Measurements from ENCODE around the gene SNCG.

SNCG gene

GRCh38 chr10:86961481-86962091, 3.2 kb downstream of the SNCG start:
- H3K9me3 Mint-ChIP-seq = no peaks in the 10 kb centered on the region
- no peak overlapping the region for H3K4me3 Mint-ChIP-seq
- peaks cover 13% of the 10 kb centered on the region for H3K4me1 Mint-ChIP-seq
- DNase-seq (ENCODE audit: low spot score in 2 of 2) = no peak
- no peak for ATAC-seq (ENCODE audit: low read depth)
- peaks cover 8% of the 10 kb centered on the region for H3K27me3 Mint-ChIP-seq
- H3K36me3 Mint-ChIP-seq = no peaks in the 10 kb centered on the region
- H3K27ac Mint-ChIP-seq = no peak overlapping the region

- H3K36me3 Mint-ChIP-seq = no peaks in the 10 kb centered on the region
- DNase-seq (ENCODE audit: low spot score in 2 of 2) (no peak), ATAC-seq (ENCODE audit: low read depth) (no peak)
- peaks cover 14% of the 10 kb centered on the region for H3K4me1 Mint-ChIP-seq
- H3K27ac Mint-ChIP-seq = no peak overlapping the region
- H3K4me3 Mint-ChIP-seq = no peak overlapping the region
- H3K9me3 Mint-ChIP-seq = no peaks in the 10 kb centered on the region
- H3K27me3 Mint-ChIP-seq = peaks cover 8% of the 10 kb centered on the region
Measured at GRCh38 chr10:86962136-86962980, 4.0 kb downstream of the SNCG start.

GRCh38 chr10:86962981-86963310, 4.5 kb downstream of the SNCG start:
- no peaks in the 10 kb centered on the region for H3K36me3 Mint-ChIP-seq
- DNase-seq (ENCODE audit: low spot score in 2 of 2) = no peak
- H3K4me3 Mint-ChIP-seq = no peak overlapping the region
- ATAC-seq (ENCODE audit: low read depth) = no peak
- peaks cover 8% of the 10 kb centered on the region for H3K27me3 Mint-ChIP-seq
- no peaks in the 10 kb centered on the region for H3K9me3 Mint-ChIP-seq
- peaks cover 14% of the 10 kb centered on the region for H3K4me1 Mint-ChIP-seq
- H3K27ac Mint-ChIP-seq = no peak overlapping the region

- Mint-ChIP-seq H3K4me1 (peaks cover 14% of the 10 kb centered on the region), H3K9me3 (no peaks in the 10 kb centered on the region), H3K27me3 (peaks cover 8% of the 10 kb centered on the region), H3K36me3 (no peaks in the 10 kb centered on the region), H3K27ac (no peak overlapping the region), H3K4me3 (no peak overlapping the region)
- no peak for DNase-seq (ENCODE audit: low spot score in 2 of 2)
- no peak for ATAC-seq (ENCODE audit: low read depth)
Measured at GRCh38 chr10:86963341-86963919, 5.0 kb downstream of the SNCG start.

- Mint-ChIP-seq H3K9me3 (no peaks in the 10 kb centered on the region), H3K27ac (no peak overlapping the region), H3K4me1 (peaks cover 14% of the 10 kb centered on the region), H3K27me3 (peaks cover 6% of the 10 kb centered on the region), H3K4me3 (no peak overlapping the region), H3K36me3 (no peaks in the 10 kb centered on the region)
- ATAC-seq (ENCODE audit: low read depth) (no peak), DNase-seq (ENCODE audit: low spot score in 2 of 2) (no peak)
Measured at GRCh38 chr10:86964061-86964846, 5.9 kb downstream of the SNCG start.

- DNase-seq (ENCODE audit: low spot score in 2 of 2) (no peak), ATAC-seq (ENCODE audit: low read depth) (no peak)
- Mint-ChIP-seq H3K4me3 (no peak overlapping the region), H3K9me3 (no peaks in the 10 kb centered on the region), H3K27ac (no peak overlapping the region), H3K36me3 (no peaks in the 10 kb centered on the region), H3K27me3 (peaks cover 6% of the 10 kb centered on the region), H3K4me1 (peaks cover 14% of the 10 kb centered on the region)
Measured at GRCh38 chr10:86964847-86965190, 6.4 kb downstream of the SNCG start.

- DNase-seq (ENCODE audit: low spot score in 2 of 2) = no peak
- peak overlapping the region; percentile 79 for H3K4me3 Mint-ChIP-seq
- H3K4me1 Mint-ChIP-seq = peaks cover 14% of the 10 kb centered on the region
- H3K36me3 Mint-ChIP-seq = no peaks in the 10 kb centered on the region
- H3K27ac Mint-ChIP-seq = no peak overlapping the region
- peaks cover 4% of the 10 kb centered on the region for H3K27me3 Mint-ChIP-seq
- no peaks in the 10 kb centered on the region for H3K9me3 Mint-ChIP-seq
- ATAC-seq (ENCODE audit: low read depth) = no peak
Measured at GRCh38 chr10:86965986-86966654, 7.7 kb downstream of the SNCG start.

GRCh38 chr10:86967481-86967941, 9.1 kb downstream of the SNCG start:
- ATAC-seq (ENCODE audit: low read depth) (no peak), DNase-seq (ENCODE audit: low spot score in 2 of 2) (no peak)
- H3K27ac Mint-ChIP-seq = no peak overlapping the region
- H3K4me1 Mint-ChIP-seq = peaks cover 19% of the 10 kb centered on the region
- H3K27me3 Mint-ChIP-seq = no peaks in the 10 kb centered on the region
- no peaks in the 10 kb centered on the region for H3K36me3 Mint-ChIP-seq
- H3K9me3 Mint-ChIP-seq = no peaks in the 10 kb centered on the region
- no peak overlapping the region for H3K4me3 Mint-ChIP-seq

- DNase-seq (ENCODE audit: low spot score in 2 of 2) (no peak), ATAC-seq (ENCODE audit: low read depth) (no peak)
- peaks cover 21% of the 10 kb centered on the region for H3K4me1 Mint-ChIP-seq
- no peaks in the 10 kb centered on the region for H3K27me3 Mint-ChIP-seq
- no peak within 1 kb of the TSS for H3K27ac Mint-ChIP-seq
- H3K9me3 Mint-ChIP-seq = no peaks in the 10 kb centered on the region
- H3K36me3 Mint-ChIP-seq = no peaks in the 10 kb centered on the region
- no peak within 1 kb of the TSS for H3K4me3 Mint-ChIP-seq
Measured at GRCh38 chr10:86968271-86968993, 10.0 kb downstream of the SNCG start, which contains the start of gene ADIRF. Gene ADIRF, plus strand, starts transcription at chr10:86968482. Its CDS starts 63 bp downstream, at chr10:86968545.

- no peaks in the 10 kb centered on the region for H3K27me3 Mint-ChIP-seq
- no peaks in the 10 kb centered on the region for H3K36me3 Mint-ChIP-seq
- peaks cover 21% of the 10 kb centered on the region for H3K4me1 Mint-ChIP-seq
- no peak overlapping the region for H3K27ac Mint-ChIP-seq
- no peaks in the 10 kb centered on the region for H3K9me3 Mint-ChIP-seq
- DNase-seq (ENCODE audit: low spot score in 2 of 2) = no peak
- ATAC-seq (ENCODE audit: low read depth) = no peak
- no peak overlapping the region for H3K4me3 Mint-ChIP-seq
Measured at GRCh38 chr10:86968994-86969355, 10.6 kb downstream of the SNCG start.

- Mint-ChIP-seq H3K27me3 (no peaks in the 10 kb centered on the region), H3K27ac (peak overlapping the region; percentile 78), H3K4me1 (peaks cover 21% of the 10 kb centered on the region), H3K4me3 (peak overlapping the region; percentile 8), H3K36me3 (no peaks in the 10 kb centered on the region), H3K9me3 (no peaks in the 10 kb centered on the region)
- DNase-seq (ENCODE audit: low spot score in 2 of 2) = no peak
- ATAC-seq (ENCODE audit: low read depth) = no peak
Measured at GRCh38 chr10:86969421-86970041, 11.1 kb downstream of the SNCG start.

GRCh38 chr10:86970162-86970981, 12.0 kb downstream of the SNCG start:
- peaks cover 19% of the 10 kb centered on the region for H3K4me1 Mint-ChIP-seq
- H3K4me3 Mint-ChIP-seq = peak overlapping the region; percentile 73
- H3K27ac Mint-ChIP-seq = peak overlapping the region; percentile 78
- no peaks in the 10 kb centered on the region for H3K27me3 Mint-ChIP-seq
- ATAC-seq (ENCODE audit: low read depth) (no peak), DNase-seq (ENCODE audit: low spot score in 2 of 2) (no peak)
- no peaks in the 10 kb centered on the region for H3K36me3 Mint-ChIP-seq
- H3K9me3 Mint-ChIP-seq = no peaks in the 10 kb centered on the region
